Epithelial cell of proximal tubule (primary cell): Measurements from ENCODE around the gene SPTAN1. TPM values are rescaled to one million over a fixed set of nuclear protein-coding genes. Genes with fewer than 3 reads are reported as not detected.

ENCODE experiments used
- DNase-seq: peaks from one replicate; pipeline ENCODE4 v3.0.0-alpha.2; 2011; ENCODE audit warnings: low read depth
- H3K4me3 ChIP-seq: 2 replicates; pipeline ENCODE4 v1.5.1; 2011; ENCODE audit warnings: low read depth, mild to moderate bottlenecking, low read length
- CTCF ChIP-seq: conservative IDR thresholded peaks from 2 replicates; pipeline ENCODE4 v1.5.1; 2012; ENCODE audit warnings: low read depth, mild to moderate bottlenecking, low read length
- total RNA-seq: library from RNA; depleted of rRNA; stranded (reverse); fragments of >200 nt; gene quantifications from 2 replicates; pipeline ENCODE4 v1.2.3, GENCODE V29; 2015

Gene SPTAN1
- total RNA-seq, 1 donor from 2014 or later: 193 TPM

- no peak overlapping the region for H3K4me3 ChIP-seq
- TF ChIP-seq CTCF: no peak
- DNase-seq: no peak
These were observed 77.6 kb downstream of the SPTAN1 start for GRCh38 chr9:128629852-128630545.

GRCh38 chr9:128631636-128632035, 79.2 kb downstream of the SPTAN1 start:
- H3K4me3 ChIP-seq: no peak overlapping the region
- DNase-seq: no peak
- TF ChIP-seq CTCF: no peak

GRCh38 chr9:128632066-128632465, 79.7 kb downstream of the SPTAN1 start:
- no peak for DNase-seq
- TF ChIP-seq CTCF: no peak
- H3K4me3 ChIP-seq: no peak overlapping the region

- H3K4me3 ChIP-seq: no peak overlapping the region
- DNase-seq: no peak
- no peak for TF ChIP-seq CTCF
These were observed 80.1 kb downstream of the SPTAN1 start for GRCh38 chr9:128632486-128632885.

- no peak overlapping the region for H3K4me3 ChIP-seq
- no peak for TF ChIP-seq CTCF
- DNase-seq: no peak
These were observed 80.7 kb downstream of the SPTAN1 start for GRCh38 chr9:128633057-128633456.

GRCh38 chr9:128633601-128634000, 81.2 kb downstream of the SPTAN1 start:
- DNase-seq: no peak
- H3K4me3 ChIP-seq: no peak overlapping the region
- TF ChIP-seq CTCF: no peak

- no peak for DNase-seq
- no peak for TF ChIP-seq CTCF
- no peak overlapping the region for H3K4me3 ChIP-seq
These were observed 81.7 kb downstream of the SPTAN1 start for GRCh38 chr9:128634111-128634510.
